ENCODE data around the gene IKBKE. TPM values are rescaled to one million over a fixed set of nuclear protein-coding genes. Genes with fewer than 3 reads are reported as not detected.

The IKBKE gene
- total RNA-seq, 1 donor, result 13.1 TPM

DNA sequence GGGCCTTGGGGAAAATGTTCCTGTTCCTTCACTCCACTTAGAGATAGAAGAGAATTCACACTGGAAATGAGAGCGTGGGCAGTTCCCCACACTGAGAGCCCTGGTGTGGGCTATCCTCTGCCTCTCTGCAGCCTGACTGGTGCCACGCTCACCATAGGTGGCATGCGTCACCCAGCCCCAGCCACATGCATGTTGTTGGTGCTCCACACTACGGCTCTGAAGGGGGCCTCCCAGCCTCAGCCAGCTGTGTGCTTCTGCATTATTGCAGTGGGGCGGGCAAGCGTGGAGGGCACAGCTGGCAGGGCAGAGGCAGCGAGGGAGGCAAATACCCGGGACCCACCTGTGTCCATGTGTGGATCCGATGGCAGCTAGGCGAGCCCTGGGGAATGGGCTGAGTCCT, 22.3 kb downstream of the IKBKE start:
- Histone ChIP-seq H3K4me3 (ENCODE audit: low read length) (no peak overlapping the region), H3K9me3 (ENCODE audit: low read depth, low read length) (no peaks in the 10 kb centered on the region), H3K27me3 (ENCODE audit: insufficient read depth, low read length) (no peaks in the 10 kb centered on the region), H3K4me1 (ENCODE audit: insufficient read depth, low read length) (peaks cover 22% of the 10 kb centered on the region)

GRCh38 chr1:206493279-206493678, 23.0 kb downstream of the IKBKE start:
- Histone ChIP-seq H3K9me3 (ENCODE audit: low read depth, low read length) (no peaks in the 10 kb centered on the region), H3K27me3 (ENCODE audit: insufficient read depth, low read length) (no peaks in the 10 kb centered on the region), H3K4me3 (ENCODE audit: low read length) (no peak overlapping the region)

GRCh38 chr1:206495011-206495461, 24.8 kb downstream of the IKBKE start:
- Histone ChIP-seq H3K4me1 (ENCODE audit: insufficient read depth, low read length) (peaks cover 21% of the 10 kb centered on the region), H3K27me3 (ENCODE audit: insufficient read depth, low read length) (no peaks in the 10 kb centered on the region), H3K9me3 (ENCODE audit: low read depth, low read length) (no peaks in the 10 kb centered on the region), H3K4me3 (ENCODE audit: low read length) (no peak overlapping the region)

More at GRCh38 chr1:206493279-206493678, 23.0 kb downstream of the IKBKE start:
- peaks cover 21% of the 10 kb centered on the region for H3K4me1 ChIP-seq (ENCODE audit: insufficient read depth, low read length)

DNA sequence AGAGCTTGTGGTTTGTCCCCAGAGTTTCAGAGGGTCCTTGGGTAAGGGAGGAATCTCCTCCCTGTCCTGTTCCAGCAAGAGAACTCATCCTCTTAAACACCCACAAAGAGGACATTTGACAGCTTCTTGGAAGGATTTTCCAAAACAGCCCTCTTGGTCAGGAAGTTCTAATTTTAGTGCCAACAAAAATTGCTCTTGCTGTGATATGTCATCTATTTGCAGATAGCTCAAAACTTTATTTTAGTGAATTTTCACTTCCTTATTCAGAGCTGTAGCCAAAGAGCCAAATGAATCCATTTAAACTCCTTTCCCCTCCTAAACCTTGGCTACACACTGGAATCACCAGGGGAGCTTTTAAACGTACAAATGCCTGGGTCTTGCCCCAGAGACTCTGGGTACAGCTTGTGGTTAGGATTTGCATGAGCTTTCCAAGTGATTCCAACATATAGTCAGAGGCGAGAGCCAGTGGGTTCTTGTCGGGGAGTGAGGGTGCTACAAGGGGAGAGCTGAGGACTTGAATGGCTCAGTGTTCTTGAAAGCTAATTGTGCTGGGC, 25.3 kb downstream of the IKBKE start:
- Histone ChIP-seq H3K4me3 (ENCODE audit: low read length) (no peak overlapping the region), H3K27me3 (ENCODE audit: insufficient read depth, low read length) (no peaks in the 10 kb centered on the region), H3K9me3 (ENCODE audit: low read depth, low read length) (no peaks in the 10 kb centered on the region), H3K4me1 (ENCODE audit: insufficient read depth, low read length) (peaks cover 21% of the 10 kb centered on the region)

DNA sequence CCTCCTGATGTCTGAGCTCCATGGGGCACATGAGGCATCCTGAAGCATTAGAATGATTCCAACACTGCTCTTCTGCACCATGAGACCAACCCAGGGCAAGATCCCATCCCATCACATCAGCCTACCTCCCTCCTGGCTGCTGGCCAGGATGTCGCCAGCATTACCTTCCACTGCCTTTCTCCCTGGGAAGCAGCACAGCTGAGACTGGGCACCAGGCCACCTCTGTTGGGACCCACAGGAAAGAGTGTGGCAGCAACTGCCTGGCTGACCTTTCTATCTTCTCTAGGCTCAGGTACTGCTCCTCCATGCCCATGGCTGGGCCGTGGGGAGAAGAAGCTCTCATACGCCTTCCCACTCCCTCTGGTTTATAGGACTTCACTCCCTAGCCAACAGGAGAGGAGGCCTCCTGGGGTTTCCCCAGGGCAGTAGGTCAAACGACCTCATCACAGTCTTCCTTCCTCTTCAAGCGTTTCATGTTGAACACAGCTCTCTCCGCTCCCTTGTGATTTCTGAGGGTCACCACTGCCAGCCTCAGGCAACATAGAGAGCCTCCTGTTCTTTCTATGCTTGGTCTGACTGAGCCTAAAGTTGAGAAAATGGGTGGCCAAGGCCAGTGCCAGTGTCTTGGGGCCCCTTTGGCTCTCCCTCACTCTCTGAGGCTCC, 26.0 kb downstream of the IKBKE start:
- H3K9me3 ChIP-seq (ENCODE audit: low read depth, low read length), result no peaks in the 10 kb centered on the region
- H3K27me3 ChIP-seq (ENCODE audit: insufficient read depth, low read length), result no peaks in the 10 kb centered on the region
- peaks cover 21% of the 10 kb centered on the region for H3K4me1 ChIP-seq (ENCODE audit: insufficient read depth, low read length)
- no peak overlapping the region for H3K4me3 ChIP-seq (ENCODE audit: low read length)

- Histone ChIP-seq H3K4me1 (ENCODE audit: insufficient read depth, low read length) (peaks cover 23% of the 10 kb centered on the region), H3K27me3 (ENCODE audit: insufficient read depth, low read length) (no peaks in the 10 kb centered on the region), H3K4me3 (ENCODE audit: low read length) (no peak overlapping the region), H3K9me3 (ENCODE audit: low read depth, low read length) (no peaks in the 10 kb centered on the region)
These were observed 27.1 kb downstream of the IKBKE start for GRCh38 chr1:206497363-206497762.

DNA sequence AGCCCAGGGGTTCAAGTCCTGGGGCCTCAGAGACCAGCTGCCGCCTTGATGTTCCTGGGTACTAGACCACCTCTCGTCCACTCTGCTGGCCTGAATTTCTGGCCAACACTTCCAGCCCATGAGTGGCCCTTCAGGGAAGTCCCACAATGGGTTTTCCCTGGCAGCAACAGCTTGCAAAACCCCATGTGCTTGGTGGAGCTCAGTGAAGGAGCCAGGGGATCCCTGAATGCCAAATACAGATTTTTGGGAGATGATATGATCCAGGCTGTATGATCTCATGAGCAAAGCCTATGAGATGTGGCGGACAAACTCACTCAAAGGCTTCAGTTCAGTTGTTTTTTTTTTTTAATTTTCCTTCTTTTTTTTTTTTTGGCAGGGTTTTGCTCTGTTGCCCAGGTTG, 27.5 kb downstream of the IKBKE start:
- Histone ChIP-seq H3K27me3 (ENCODE audit: insufficient read depth, low read length) (no peaks in the 10 kb centered on the region), H3K4me3 (ENCODE audit: low read length) (no peak overlapping the region), H3K4me1 (ENCODE audit: insufficient read depth, low read length) (peaks cover 28% of the 10 kb centered on the region), H3K9me3 (ENCODE audit: low read depth, low read length) (no peaks in the 10 kb centered on the region)

- H3K9me3 ChIP-seq (ENCODE audit: low read depth, low read length), result no peaks in the 10 kb centered on the region
- H3K4me3 ChIP-seq (ENCODE audit: low read length), result no peak overlapping the region
- no peaks in the 10 kb centered on the region for H3K27me3 ChIP-seq (ENCODE audit: insufficient read depth, low read length)
These were observed 28.4 kb downstream of the IKBKE start for GRCh38 chr1:206498685-206499084.

GRCh38 chr1:206500046-206500445, 29.8 kb downstream of the IKBKE start:
- H3K9me3 ChIP-seq (ENCODE audit: low read depth, low read length), result no peaks in the 10 kb centered on the region

More at GRCh38 chr1:206498685-206499084, 28.4 kb downstream of the IKBKE start:
- peaks cover 35% of the 10 kb centered on the region for H3K4me1 ChIP-seq (ENCODE audit: insufficient read depth, low read length)

GRCh38 chr1:206501881-206502280, 31.6 kb downstream of the IKBKE start:
- Histone ChIP-seq H3K9me3 (ENCODE audit: low read depth, low read length) (no peaks in the 10 kb centered on the region), H3K27me3 (ENCODE audit: insufficient read depth, low read length) (peaks cover 10% of the 10 kb centered on the region), H3K4me1 (ENCODE audit: insufficient read depth, low read length) (peaks cover 42% of the 10 kb centered on the region), H3K4me3 (ENCODE audit: low read length) (no peak overlapping the region)

More at GRCh38 chr1:206500046-206500445, 29.8 kb downstream of the IKBKE start:
- no peaks in the 10 kb centered on the region for H3K27me3 ChIP-seq (ENCODE audit: insufficient read depth, low read length)
- H3K4me3 ChIP-seq (ENCODE audit: low read length), result no peak overlapping the region
- H3K4me1 ChIP-seq (ENCODE audit: insufficient read depth, low read length), result peaks cover 45% of the 10 kb centered on the region

DNA sequence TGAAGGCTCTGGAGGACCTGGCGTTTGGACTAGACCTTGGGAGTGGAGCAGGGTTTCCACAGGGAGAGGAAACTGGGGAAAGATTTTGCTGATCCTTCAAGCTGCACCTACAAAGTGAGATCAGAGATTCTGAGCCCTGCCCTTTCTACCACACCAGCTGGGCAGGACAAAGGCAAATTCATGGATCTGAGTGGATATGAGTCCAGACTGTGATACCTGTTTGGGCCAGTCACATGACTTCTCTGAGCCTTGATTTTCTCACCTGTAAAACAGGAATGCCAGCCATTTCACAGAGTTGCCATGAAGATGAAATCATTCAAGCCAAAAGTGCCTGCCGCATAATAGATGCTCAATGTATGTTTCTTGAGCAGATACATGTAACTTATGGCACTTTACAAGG, 32.1 kb downstream of the IKBKE start:
- Histone ChIP-seq H3K4me3 (ENCODE audit: low read length) (no peak overlapping the region), H3K9me3 (ENCODE audit: low read depth, low read length) (no peaks in the 10 kb centered on the region), H3K4me1 (ENCODE audit: insufficient read depth, low read length) (peaks cover 46% of the 10 kb centered on the region), H3K27me3 (ENCODE audit: insufficient read depth, low read length) (peaks cover 10% of the 10 kb centered on the region)

DNA sequence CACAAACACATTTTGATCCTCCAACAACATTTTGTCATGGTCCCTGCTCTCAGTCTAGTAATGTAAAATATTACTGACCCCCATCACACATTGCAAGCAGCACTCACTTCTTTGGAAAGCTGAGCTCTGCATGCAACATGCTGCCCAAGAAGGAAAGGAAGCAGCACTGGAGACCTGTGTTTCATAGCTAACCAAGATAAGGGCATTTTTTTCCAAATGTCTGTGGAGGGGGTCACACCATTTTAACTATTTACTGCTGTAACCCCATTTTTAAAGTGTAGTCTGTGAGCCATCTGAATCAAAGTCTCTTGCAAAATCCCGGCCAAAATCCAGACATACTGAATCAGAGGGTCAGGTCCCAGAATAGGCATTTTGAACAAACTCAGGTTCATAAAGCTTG, 32.5 kb downstream of the IKBKE start:
- no peaks in the 10 kb centered on the region for H3K9me3 ChIP-seq (ENCODE audit: low read depth, low read length)
- no peak overlapping the region for H3K4me3 ChIP-seq (ENCODE audit: low read length)
- peaks cover 50% of the 10 kb centered on the region for H3K4me1 ChIP-seq (ENCODE audit: insufficient read depth, low read length)
- peaks cover 11% of the 10 kb centered on the region for H3K27me3 ChIP-seq (ENCODE audit: insufficient read depth, low read length)

GRCh38 chr1:206503591-206504362, 33.5 kb downstream of the IKBKE start:
- Histone ChIP-seq H3K9me3 (ENCODE audit: low read depth, low read length) (no peaks in the 10 kb centered on the region), H3K4me1 (ENCODE audit: insufficient read depth, low read length) (peaks cover 56% of the 10 kb centered on the region), H3K27me3 (ENCODE audit: insufficient read depth, low read length) (peaks cover 21% of the 10 kb centered on the region), H3K4me3 (ENCODE audit: low read length) (no peak overlapping the region)

- H3K4me1 ChIP-seq (ENCODE audit: insufficient read depth, low read length), result peaks cover 56% of the 10 kb centered on the region
- H3K4me3 ChIP-seq (ENCODE audit: low read length), result no peak overlapping the region
- H3K9me3 ChIP-seq (ENCODE audit: low read depth, low read length), result no peaks in the 10 kb centered on the region
- peaks cover 26% of the 10 kb centered on the region for H3K27me3 ChIP-seq (ENCODE audit: insufficient read depth, low read length)
These were observed 34.1 kb downstream of the IKBKE start for GRCh38 chr1:206504363-206504713.

DNA sequence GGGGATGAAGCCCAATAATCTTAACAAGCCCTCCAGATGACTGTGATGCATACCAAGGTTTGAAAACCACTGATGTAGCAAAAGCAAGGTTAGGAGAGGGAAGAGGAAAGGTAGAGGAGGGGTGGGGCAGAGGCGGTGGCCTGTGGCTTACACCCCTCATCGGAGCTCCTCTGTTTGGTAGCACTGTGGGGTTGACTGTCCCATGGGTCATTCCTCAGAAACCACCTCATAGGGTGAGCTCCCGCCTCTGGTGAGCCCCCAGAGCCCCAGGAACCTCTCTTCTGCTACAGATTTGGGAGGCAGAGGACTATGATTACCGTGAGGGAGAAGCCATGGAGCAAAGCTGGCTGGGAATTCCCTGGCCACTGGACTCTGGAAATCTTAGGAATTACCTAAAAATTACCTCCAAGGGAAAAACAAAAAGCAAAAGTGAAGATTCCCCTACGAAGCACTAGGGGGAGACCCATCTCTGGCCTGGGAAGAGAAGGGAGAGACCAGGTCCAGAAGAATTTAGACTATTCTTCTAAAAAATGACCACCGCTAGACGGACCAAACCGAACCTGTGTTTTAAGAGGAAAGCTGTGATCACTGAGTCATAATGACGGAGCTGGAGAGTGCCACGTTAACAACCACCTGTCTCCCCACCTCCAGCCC, 35.6 kb downstream of the IKBKE start:
- Histone ChIP-seq H3K4me3 (ENCODE audit: low read length) (no peak overlapping the region), H3K4me1 (ENCODE audit: insufficient read depth, low read length) (peaks cover 56% of the 10 kb centered on the region)

More for the DNA sequence above, 35.6 kb downstream of the IKBKE start:
- H3K27me3 ChIP-seq (ENCODE audit: insufficient read depth, low read length), result peaks cover 37% of the 10 kb centered on the region
- no peaks in the 10 kb centered on the region for H3K9me3 ChIP-seq (ENCODE audit: low read depth, low read length)
